ENCODE results near the gene PRKAG2.

DNA sequence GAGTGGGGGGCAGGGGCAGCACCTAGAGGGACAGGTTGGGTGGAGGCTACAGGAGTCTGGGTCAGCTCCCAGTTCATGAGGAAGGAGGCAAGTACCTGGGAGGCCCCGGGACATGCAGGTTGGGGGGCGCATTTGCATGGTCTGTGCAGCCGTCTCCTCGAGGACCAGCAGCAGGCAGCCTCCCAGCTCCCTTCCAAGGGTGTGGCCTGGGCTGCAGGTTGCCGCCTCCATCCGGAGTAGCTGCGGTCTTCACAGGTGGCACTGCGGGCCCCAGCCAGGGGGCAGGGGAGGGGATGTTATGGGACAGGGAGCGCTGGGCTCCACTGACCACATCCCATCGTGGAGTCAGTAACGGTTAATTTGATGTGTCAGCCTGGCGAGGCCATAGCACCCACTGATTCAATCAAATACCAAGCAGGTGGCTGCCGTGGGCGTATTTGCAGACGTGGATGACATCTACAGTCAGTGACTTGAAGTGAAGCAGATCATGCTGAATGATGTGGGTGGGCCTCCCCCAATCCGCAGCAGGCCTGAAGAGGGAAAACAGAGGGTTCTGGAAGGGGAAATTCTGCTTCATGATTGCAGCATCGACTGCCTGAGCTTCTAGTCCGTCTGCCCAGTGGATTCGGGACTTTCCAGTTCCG is 81.6 kb downstream of the PRKAG2 start:
- TF ChIP-seq, protein P1, sequence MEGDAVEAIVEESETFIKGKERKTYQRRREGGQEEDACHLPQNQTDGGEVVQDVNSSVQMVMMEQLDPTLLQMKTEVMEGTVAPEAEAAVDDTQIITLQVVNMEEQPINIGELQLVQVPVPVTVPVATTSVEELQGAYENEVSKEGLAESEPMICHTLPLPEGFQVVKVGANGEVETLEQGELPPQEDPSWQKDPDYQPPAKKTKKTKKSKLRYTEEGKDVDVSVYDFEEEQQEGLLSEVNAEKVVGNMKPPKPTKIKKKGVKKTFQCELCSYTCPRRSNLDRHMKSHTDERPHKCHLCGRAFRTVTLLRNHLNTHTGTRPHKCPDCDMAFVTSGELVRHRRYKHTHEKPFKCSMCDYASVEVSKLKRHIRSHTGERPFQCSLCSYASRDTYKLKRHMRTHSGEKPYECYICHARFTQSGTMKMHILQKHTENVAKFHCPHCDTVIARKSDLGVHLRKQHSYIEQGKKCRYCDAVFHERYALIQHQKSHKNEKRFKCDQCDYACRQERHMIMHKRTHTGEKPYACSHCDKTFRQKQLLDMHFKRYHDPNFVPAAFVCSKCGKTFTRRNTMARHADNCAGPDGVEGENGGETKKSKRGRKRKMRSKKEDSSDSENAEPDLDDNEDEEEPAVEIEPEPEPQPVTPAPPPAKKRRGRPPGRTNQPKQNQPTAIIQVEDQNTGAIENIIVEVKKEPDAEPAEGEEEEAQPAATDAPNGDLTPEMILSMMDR (IDR thresholded peaks at IDR 0.05) = no peak
- no peak for TF ChIP-seq POLR2A (IDR thresholded peaks at IDR 0.05)

All from Peyer's patch (tissue), 4 donors.